Stomach (tissue), 4 donors: ENCODE data around the gene DHDH.

ENCODE experiments used
- POLR2A ChIP-seq, 4 donors: fragments of 450-650 bp; IDR thresholded peaks; one replicate each; pipeline ENCODE4 v1.6.1; 2016; ENCODE audit warnings: antibody characterized with exemption in 4 of 4, control low read depth in 2 of 4, mild to moderate bottlenecking in 1 of 4, moderate library complexity in 1 of 4
- POLR2AphosphoS5 ChIP-seq, 3 donors: sonication (generic); formaldehyde crosslinking; IDR thresholded peaks; one replicate each; pipeline ENCODE4 v1.6.1; 2016; ENCODE audit warnings: antibody characterized with exemption in 3 of 3
- TF ChIP-seq, protein P1 (sequence below), 7 experiments: fragments of 450-650 bp in 4 of 7; fragments of 200-600 bp in 3 of 7; sonication (generic) in 3 of 7; IDR thresholded peaks; one replicate each; pipeline ENCODE4 v1.5.1; 2016 to 2019; ENCODE audit warnings: antibody characterized with exemption in 7 of 7, control low read depth in 2 of 7, mild to moderate bottlenecking in 1 of 7

DNA sequence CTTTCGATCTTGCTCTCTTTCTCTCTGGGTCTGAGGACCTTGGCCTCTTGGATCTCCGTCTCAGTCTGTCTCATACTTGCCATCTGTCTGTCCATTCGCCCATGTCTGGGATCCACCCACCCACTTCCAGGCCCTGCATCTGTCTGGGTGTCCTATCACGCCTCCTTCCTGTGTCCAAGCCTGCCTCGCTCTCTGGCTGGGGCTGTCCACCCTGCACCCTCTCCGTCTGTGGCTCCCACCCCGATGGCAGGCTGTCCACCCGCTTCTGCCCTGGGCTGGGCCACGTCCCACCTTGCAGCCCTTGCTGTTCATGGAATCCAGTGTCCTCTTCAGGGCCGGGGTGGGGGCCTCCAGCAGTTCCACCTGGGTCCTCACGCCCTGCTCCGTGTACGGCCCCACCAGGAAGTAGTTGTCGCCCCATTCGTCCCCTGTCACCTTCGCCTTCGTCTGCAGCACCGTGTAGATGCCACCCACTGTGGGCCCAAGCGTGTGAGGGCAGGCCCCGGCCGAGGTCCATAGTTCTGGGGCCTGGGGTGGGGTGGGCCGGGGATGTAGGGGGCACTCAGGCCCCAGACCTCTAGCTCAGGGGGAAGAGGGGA is 57.6 kb downstream of the DHDH start:
- TF ChIP-seq, protein P1, sequence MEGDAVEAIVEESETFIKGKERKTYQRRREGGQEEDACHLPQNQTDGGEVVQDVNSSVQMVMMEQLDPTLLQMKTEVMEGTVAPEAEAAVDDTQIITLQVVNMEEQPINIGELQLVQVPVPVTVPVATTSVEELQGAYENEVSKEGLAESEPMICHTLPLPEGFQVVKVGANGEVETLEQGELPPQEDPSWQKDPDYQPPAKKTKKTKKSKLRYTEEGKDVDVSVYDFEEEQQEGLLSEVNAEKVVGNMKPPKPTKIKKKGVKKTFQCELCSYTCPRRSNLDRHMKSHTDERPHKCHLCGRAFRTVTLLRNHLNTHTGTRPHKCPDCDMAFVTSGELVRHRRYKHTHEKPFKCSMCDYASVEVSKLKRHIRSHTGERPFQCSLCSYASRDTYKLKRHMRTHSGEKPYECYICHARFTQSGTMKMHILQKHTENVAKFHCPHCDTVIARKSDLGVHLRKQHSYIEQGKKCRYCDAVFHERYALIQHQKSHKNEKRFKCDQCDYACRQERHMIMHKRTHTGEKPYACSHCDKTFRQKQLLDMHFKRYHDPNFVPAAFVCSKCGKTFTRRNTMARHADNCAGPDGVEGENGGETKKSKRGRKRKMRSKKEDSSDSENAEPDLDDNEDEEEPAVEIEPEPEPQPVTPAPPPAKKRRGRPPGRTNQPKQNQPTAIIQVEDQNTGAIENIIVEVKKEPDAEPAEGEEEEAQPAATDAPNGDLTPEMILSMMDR (IDR thresholded peaks at IDR 0.05): no peak
- TF ChIP-seq POLR2A (IDR thresholded peaks at IDR 0.05): no peak
- no peak for TF ChIP-seq POLR2AphosphoS5 (IDR thresholded peaks at IDR 0.05)
